GM03348 (cell line): Measurements from ENCODE around the gene DCLK1.

ENCODE experiments used
- DNase-seq: peaks from one replicate; pipeline ENCODE4 v3.0.0; 2012; ENCODE audit warnings: low spot score

Gene DCLK1

GRCh38 chr13:35824825-35825224 lies 306.4 kb downstream of the DCLK1 start:
- DNase-seq = no peak

- no peak for DNase-seq
Measured at GRCh38 chr13:35824395-35824794, 306.8 kb downstream of the DCLK1 start.

- DNase-seq = no peak
Measured at GRCh38 chr13:35822666-35823065, 308.5 kb downstream of the DCLK1 start.

- DNase-seq = peak; percentile 57
Measured at GRCh38 chr13:35818633-35819067, 312.5 kb downstream of the DCLK1 start.

GRCh38 chr13:35817642-35818607 lies 313.3 kb downstream of the DCLK1 start:
- no peak for DNase-seq

- DNase-seq = no peak
Measured at GRCh38 chr13:35814605-35815011, 316.6 kb downstream of the DCLK1 start.

GRCh38 chr13:35812736-35813135 lies 318.4 kb downstream of the DCLK1 start:
- DNase-seq = no peak

GRCh38 chr13:35810321-35810720 lies 320.9 kb downstream of the DCLK1 start:
- no peak for DNase-seq

GRCh38 chr13:35808846-35809245 lies 322.3 kb downstream of the DCLK1 start:
- DNase-seq = no peak

- no peak for DNase-seq
Measured at GRCh38 chr13:35804901-35805300, 326.3 kb downstream of the DCLK1 start.

- no peak for DNase-seq
Measured at GRCh38 chr13:35797991-35798390, 333.2 kb downstream of the DCLK1 start.

GRCh38 chr13:35797244-35797643 lies 333.9 kb downstream of the DCLK1 start:
- no peak for DNase-seq

GRCh38 chr13:35796623-35797022 lies 334.6 kb downstream of the DCLK1 start:
- no peak for DNase-seq

- DNase-seq = no peak
Measured at GRCh38 chr13:35794734-35795389, 336.3 kb downstream of the DCLK1 start.

- DNase-seq = peak; percentile 22
Measured at GRCh38 chr13:35793823-35794222, 337.4 kb downstream of the DCLK1 start.

GRCh38 chr13:35792911-35793310 lies 338.3 kb downstream of the DCLK1 start:
- no peak for DNase-seq

GRCh38 chr13:35792021-35792420 lies 339.2 kb downstream of the DCLK1 start:
- DNase-seq = no peak

GRCh38 chr13:35791184-35791851 lies 339.9 kb downstream of the DCLK1 start:
- DNase-seq = peak; percentile 50

GRCh38 chr13:35789335-35790165 lies 341.6 kb downstream of the DCLK1 start:
- peak; percentile 50 for DNase-seq

- no peak for DNase-seq
Measured at GRCh38 chr13:35787937-35788336, 343.2 kb downstream of the DCLK1 start.

GRCh38 chr13:35785576-35786303 lies 345.4 kb downstream of the DCLK1 start:
- DNase-seq = no peak
